Body of pancreas (tissue), 4 donors: ENCODE data around the gene CYB561D2. TPM values are rescaled to one million over a fixed set of nuclear protein-coding genes. Genes with fewer than 3 reads are reported as not detected.

Experiments
- ATAC-seq: fragments of 150-250 bp; one replicate; pipeline ENCODE4 v1.9.1; 2016
- DNase-seq, 4 donors: peaks; one replicate each; pipeline ENCODE4 v3.0.0-alpha.2; 2019
- H3K27ac ChIP-seq, 4 donors: fragments of 200-600 bp; sonication (generic); 1 replicate in 3 of 4; 2 replicates in 1 of 4; pipeline versions ENCODE4 v1.5.1 to v1.6.1; 2016 to 2019; ENCODE audit warnings: mild to moderate bottlenecking in 1 of 4, mixed read lengths in 1 of 4, moderate library complexity in 1 of 4
- H3K27me3 ChIP-seq, 2 donors: fragments of 200-600 bp; sonication (generic); one replicate each; pipeline ENCODE4 v1.6.0; 2016; ENCODE audit warnings: mild to moderate bottlenecking in 1 of 2
- H3K36me3 ChIP-seq, 2 donors: fragments of 200-600 bp; sonication (generic); replicated peaks in 1 of 2; 2 replicates each; pipeline ENCODE4 v1.5.1; 2016; ENCODE audit warnings: low read depth in 2 of 2; ENCODE audit not compliant: insufficient read depth in 1 of 2
- H3K4me1 ChIP-seq: fragments of 200-600 bp; sonication (generic); one replicate; pipeline ENCODE4 v1.6.0; 2016
- H3K4me3 ChIP-seq, 2 donors: fragments of 200-600 bp; sonication (generic); 1 replicate in 1 of 2; 2 replicates in 1 of 2; pipeline ENCODE4 v1.5.1; 2016 to 2019
- H3K9me3 ChIP-seq, 3 donors: fragments of 200-600 bp; sonication (generic); 1 replicate in 2 of 3; 2 replicates in 1 of 3; pipeline ENCODE4 v1.5.1; 2016
- CTCF ChIP-seq, 7 experiments: fragments of 450-650 bp in 4 of 7; fragments of 200-600 bp in 3 of 7; sonication (generic) in 3 of 7; IDR thresholded peaks; one replicate each; pipeline ENCODE4 v1.5.1; 2016 to 2019; ENCODE audit warnings: antibody characterized with exemption in 7 of 7
- POLR2A ChIP-seq, 3 donors: fragments of 450-650 bp; IDR thresholded peaks; one replicate each; pipeline ENCODE4 v1.6.1; 2016; ENCODE audit warnings: antibody characterized with exemption in 3 of 3, mild to moderate bottlenecking in 2 of 3
- WGBS, 2 donors: methylation state at CpG; one replicate each; pipeline ENCODE4 v1.1.5; 2017; 5-methylcytosine and 5-hydroxymethylcytosine counted together
- intact Hi-C: fragments of 100-400 bp; cut with DNase I; formaldehyde crosslinking; loops from one replicate; pipeline ENCODE4 v1.15.1; 2023
- total RNA-seq, 2 donors: library from RNA; depleted of rRNA; stranded (reverse); fragments of >200 nt; gene quantifications; one replicate each; pipeline ENCODE4 v1.1.0, GENCODE V29; 2016

The CYB561D2 gene
- total RNA-seq, 2 donors from 2014 or later = 11.4 to 29.0 TPM

DNA sequence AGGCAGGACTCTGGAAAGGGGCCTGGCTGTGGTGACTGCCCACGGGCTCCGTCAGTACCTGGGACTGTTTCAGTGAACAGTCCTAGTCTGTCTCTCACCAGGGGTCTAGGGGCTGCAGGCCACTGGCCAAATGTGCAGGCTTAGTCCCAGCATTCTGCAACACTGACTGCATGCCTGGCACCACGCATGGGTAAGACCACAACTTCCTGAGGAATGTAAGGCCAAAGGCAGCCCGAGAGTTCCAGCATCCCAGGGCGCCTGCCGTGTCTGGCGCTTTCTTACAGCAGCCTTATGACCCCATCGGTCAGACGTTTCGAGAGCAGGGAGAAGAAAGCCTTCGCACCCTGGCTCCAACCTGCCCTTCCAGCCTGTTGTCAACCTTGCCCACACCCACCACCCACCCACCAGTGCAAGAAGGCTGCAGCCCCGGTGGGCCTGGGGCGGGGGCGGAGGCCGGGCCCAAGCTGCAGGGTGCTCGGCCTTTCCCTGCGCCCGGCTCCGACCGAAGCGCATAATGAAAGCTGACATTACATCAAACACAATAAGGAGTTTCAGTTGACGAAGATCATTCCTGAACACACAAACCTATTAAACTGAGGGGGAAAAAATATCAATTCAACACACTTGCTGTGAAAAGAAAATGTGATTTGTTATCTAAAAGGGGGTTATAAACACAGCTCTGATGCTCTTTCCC is 38.2 kb downstream of the CYB561D2 start:
- peaks cover 19% of the 10 kb centered on the region for H3K4me1 ChIP-seq
- peak overlapping the region in 2 of 4 donors; percentile 18 to 69 for H3K27ac ChIP-seq
- 76 to 82% methylated on average over 16 to 22 of the region's 22 CpGs for WGBS, 2 donors
- no peak overlapping the region for H3K4me3 ChIP-seq
- intact Hi-C loops = no loop called here
- no peaks in the 10 kb centered on the region for H3K9me3 ChIP-seq
- H3K27me3 ChIP-seq = no peaks in the 10 kb centered on the region
- no peaks in the 10 kb centered on the region for H3K36me3 ChIP-seq
- no peak for TF ChIP-seq POLR2A (IDR thresholded peaks at IDR 0.05)
- peak in 1 of 7 experiments; percentile 5 for TF ChIP-seq CTCF (IDR thresholded peaks at IDR 0.05)
- ATAC-seq (no peak), DNase-seq (peak in 2 of 4 donors; percentile 37 to 40)

GRCh38 chr3:50389414-50389767 is 38.7 kb downstream of the CYB561D2 start:
- WGBS, 2 donors = 37 to 61% methylated on average over 4 to 6 of the region's 6 CpGs
- DNase-seq = peak in 3 of 4 donors; percentile 43 to 73 (median 72)
- Histone ChIP-seq H3K9me3 (no peaks in the 10 kb centered on the region), H3K4me3 (no peak overlapping the region), H3K4me1 (peaks cover 19% of the 10 kb centered on the region), H3K27me3 (no peaks in the 10 kb centered on the region), H3K36me3 (no peaks in the 10 kb centered on the region), H3K27ac (peak overlapping the region in 3 of 4 donors; percentile 18 to 69 (median 27))
- TF ChIP-seq POLR2A (IDR thresholded peaks at IDR 0.05) (no peak), CTCF (IDR thresholded peaks at IDR 0.05) (no peak)
- no peak for ATAC-seq
- intact Hi-C loops = no loop called here

GRCh38 chr3:50390508-50391224 is 40.0 kb downstream of the CYB561D2 start:
- TF ChIP-seq CTCF (IDR thresholded peaks at IDR 0.05) (no peak), POLR2A (IDR thresholded peaks at IDR 0.05) (no peak)
- Histone ChIP-seq H3K4me3 (no peak overlapping the region), H3K9me3 (no peaks in the 10 kb centered on the region), H3K27me3 (no peaks in the 10 kb centered on the region), H3K27ac (peak overlapping the region; percentile 22 to 69 (median 32)), H3K36me3 (no peaks in the 10 kb centered on the region), H3K4me1 (peaks cover 19% of the 10 kb centered on the region)
- intact Hi-C loops = no loop called here
- DNase-seq = peak; percentile 68 to 90 (median 82)
- WGBS, 2 donors = 49 to 61% methylated on average over 9 to 12 of the region's 12 CpGs
- peak; percentile 67 for ATAC-seq

- no peaks in the 10 kb centered on the region for H3K9me3 ChIP-seq
- H3K36me3 ChIP-seq = no peaks in the 10 kb centered on the region
- no peak overlapping the region for H3K4me3 ChIP-seq
- no peak for ATAC-seq
- WGBS, 2 donors = 49 to 82% methylated on average over 3 to 5 of the region's 5 CpGs
- DNase-seq = peak in 1 of 4 donors; percentile 59
- H3K27ac ChIP-seq = no peak overlapping the region
- TF ChIP-seq CTCF (IDR thresholded peaks at IDR 0.05) (no peak), POLR2A (IDR thresholded peaks at IDR 0.05) (no peak)
- H3K4me1 ChIP-seq = peaks cover 19% of the 10 kb centered on the region
- intact Hi-C loops = no loop called here
- H3K27me3 ChIP-seq = no peaks in the 10 kb centered on the region
Observed at GRCh38 chr3:50392101-50392715, 41.5 kb downstream of the CYB561D2 start.
